Spleen (tissue), 7 donors: Measurements from ENCODE around the gene PACS1.

Source experiments
- POLR2A ChIP-seq, 3 donors: fragments of 450-650 bp; IDR thresholded peaks; one replicate each; pipeline ENCODE4 v1.5.1; 2017; ENCODE audit warnings: antibody characterized with exemption in 3 of 3, mild to moderate bottlenecking in 1 of 3
- POLR2AphosphoS5 ChIP-seq, 3 donors: sonication (generic); formaldehyde crosslinking; IDR thresholded peaks; one replicate each; pipeline ENCODE4 v1.5.1; 2017; ENCODE audit warnings: antibody characterized with exemption in 3 of 3
- TF ChIP-seq, protein P1 (sequence below), 11 experiments: fragments of 200-600 bp in 7 of 11; fragments of 450-650 bp in 4 of 11; sonication (generic) in 4 of 11; IDR thresholded peaks in 8 of 11; conservative IDR thresholded peaks in 3 of 11; 1 replicate in 7 of 11; 2 replicates in 4 of 11; pipeline versions ENCODE4 v1.4.0 to v1.8.0; 2016 to 2021; ENCODE audit warnings: antibody characterized with exemption in 11 of 11, inconsistent platforms in 4 of 11, mild to moderate bottlenecking in 1 of 11
- donor health status: DM: no; HTN: no; CAD: no; lungs with moderate emphysema.
- donor health status: DM: no; HTN: no; CAD: no.
- donor health status: DM: no; HTN: no; CAD: no.

DNA sequence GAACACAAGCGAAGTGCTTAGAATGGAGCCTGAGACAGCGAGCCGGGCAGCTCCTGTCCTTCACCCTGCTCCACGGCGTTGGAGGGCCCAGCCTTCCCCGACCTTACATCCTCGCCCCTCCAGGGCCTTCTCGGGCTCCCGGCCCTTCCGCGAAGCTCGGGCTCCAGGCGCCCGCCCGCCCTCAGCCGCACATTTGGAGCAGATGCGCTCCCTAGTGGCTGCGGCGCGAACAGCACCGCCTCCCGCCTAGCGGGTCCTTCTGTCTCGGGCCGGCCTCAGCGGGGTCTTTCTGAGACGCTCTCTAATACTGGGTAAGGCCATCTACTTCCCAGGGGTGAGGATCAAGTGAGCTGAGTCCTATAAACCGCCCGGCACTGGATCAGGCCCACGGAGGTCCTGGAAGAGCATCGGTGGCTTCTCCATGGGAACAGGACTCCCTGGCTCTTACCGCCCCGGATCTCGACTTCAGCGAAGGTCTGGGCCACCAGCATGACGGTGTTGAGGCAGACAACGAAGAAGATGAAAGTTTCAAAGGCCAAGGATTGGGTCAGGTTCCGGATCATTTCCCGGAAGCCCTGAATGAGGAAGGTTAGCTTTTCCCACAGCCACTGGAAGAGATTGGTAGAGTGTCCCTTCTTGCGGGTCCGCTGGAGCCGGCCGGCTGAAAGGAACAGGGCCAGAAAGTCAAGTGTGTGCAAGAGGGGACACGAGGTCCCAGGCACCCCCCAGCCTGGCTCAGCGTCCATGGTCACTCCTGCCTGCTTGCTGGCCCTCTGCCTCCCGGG is 47.5 kb upstream of the PACS1 start:
- TF ChIP-seq, protein P1, sequence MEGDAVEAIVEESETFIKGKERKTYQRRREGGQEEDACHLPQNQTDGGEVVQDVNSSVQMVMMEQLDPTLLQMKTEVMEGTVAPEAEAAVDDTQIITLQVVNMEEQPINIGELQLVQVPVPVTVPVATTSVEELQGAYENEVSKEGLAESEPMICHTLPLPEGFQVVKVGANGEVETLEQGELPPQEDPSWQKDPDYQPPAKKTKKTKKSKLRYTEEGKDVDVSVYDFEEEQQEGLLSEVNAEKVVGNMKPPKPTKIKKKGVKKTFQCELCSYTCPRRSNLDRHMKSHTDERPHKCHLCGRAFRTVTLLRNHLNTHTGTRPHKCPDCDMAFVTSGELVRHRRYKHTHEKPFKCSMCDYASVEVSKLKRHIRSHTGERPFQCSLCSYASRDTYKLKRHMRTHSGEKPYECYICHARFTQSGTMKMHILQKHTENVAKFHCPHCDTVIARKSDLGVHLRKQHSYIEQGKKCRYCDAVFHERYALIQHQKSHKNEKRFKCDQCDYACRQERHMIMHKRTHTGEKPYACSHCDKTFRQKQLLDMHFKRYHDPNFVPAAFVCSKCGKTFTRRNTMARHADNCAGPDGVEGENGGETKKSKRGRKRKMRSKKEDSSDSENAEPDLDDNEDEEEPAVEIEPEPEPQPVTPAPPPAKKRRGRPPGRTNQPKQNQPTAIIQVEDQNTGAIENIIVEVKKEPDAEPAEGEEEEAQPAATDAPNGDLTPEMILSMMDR (IDR thresholded peaks at IDR 0.05 in 8 of 11, conservative IDR thresholded peaks at IDR 0.05 in 3 of 11): peak; percentile 85 to 98 (median 95)
- TF ChIP-seq POLR2A (IDR thresholded peaks at IDR 0.05) (no peak), POLR2AphosphoS5 (IDR thresholded peaks at IDR 0.05) (peak; percentile 47 to 79 (median 57))
